ENCODE results near the gene RENBP.

The RENBP gene

DNA sequence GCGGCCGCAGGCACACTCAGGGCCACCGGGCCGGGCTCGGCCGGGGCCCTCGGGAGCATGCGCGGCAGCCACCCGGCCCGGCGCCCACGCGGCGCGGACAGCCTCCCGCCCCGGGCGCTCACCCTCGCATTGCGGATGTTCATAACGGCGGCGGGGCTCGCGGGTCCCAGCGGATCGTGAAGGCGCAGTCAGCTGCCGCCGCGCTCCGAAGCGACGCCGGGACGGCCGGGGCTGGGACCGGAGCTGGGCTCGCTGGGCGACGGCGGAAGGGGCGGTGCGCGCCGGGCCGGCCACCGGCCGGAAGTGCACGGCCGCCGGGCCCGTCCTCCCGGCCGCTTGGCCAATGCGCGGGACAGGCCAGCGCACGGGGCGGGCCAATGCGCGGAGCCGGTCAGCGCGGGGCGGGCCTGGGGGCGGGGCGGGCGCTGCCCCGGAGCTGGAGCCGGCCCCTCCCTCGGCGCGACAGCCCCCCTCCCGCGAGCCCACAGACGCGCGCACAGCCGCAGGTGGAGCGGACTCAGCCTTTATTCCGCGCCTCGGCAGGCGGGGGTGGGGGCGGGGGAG is 9.6 kb downstream of the RENBP start, which contains the start of gene NAA10:
TSS of gene NAA10 (minus strand) at position 276 of the 564 bp plus-strand sequence. CDS start at position 143, 133 bp downstream.
- no peak for TF ChIP-seq POLR2AphosphoS5 (IDR thresholded peaks at IDR 0.05; ENCODE audit: low read depth, low read length)
- no peak for TF ChIP-seq SIN3A (IDR thresholded peaks at IDR 0.05; ENCODE audit: borderline replicate concordance, insufficient read depth, low read length)
- TF ChIP-seq TAF1 (IDR thresholded peaks at IDR 0.05; ENCODE audit: borderline replicate concordance, insufficient read depth, low read length): no peak
- TF ChIP-seq, protein P1, sequence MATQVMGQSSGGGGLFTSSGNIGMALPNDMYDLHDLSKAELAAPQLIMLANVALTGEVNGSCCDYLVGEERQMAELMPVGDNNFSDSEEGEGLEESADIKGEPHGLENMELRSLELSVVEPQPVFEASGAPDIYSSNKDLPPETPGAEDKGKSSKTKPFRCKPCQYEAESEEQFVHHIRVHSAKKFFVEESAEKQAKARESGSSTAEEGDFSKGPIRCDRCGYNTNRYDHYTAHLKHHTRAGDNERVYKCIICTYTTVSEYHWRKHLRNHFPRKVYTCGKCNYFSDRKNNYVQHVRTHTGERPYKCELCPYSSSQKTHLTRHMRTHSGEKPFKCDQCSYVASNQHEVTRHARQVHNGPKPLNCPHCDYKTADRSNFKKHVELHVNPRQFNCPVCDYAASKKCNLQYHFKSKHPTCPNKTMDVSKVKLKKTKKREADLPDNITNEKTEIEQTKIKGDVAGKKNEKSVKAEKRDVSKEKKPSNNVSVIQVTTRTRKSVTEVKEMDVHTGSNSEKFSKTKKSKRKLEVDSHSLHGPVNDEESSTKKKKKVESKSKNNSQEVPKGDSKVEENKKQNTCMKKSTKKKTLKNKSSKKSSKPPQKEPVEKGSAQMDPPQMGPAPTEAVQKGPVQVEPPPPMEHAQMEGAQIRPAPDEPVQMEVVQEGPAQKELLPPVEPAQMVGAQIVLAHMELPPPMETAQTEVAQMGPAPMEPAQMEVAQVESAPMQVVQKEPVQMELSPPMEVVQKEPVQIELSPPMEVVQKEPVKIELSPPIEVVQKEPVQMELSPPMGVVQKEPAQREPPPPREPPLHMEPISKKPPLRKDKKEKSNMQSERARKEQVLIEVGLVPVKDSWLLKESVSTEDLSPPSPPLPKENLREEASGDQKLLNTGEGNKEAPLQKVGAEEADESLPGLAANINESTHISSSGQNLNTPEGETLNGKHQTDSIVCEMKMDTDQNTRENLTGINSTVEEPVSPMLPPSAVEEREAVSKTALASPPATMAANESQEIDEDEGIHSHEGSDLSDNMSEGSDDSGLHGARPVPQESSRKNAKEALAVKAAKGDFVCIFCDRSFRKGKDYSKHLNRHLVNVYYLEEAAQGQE (IDR thresholded peaks at IDR 0.05; ENCODE audit: insufficient read depth in 1 of 2, low read depth in 2 of 2, low read length in 2 of 2): no peak
- TF ChIP-seq FOXP2 (optimal IDR thresholded peaks at IDR 0.05; ENCODE audit: borderline replicate concordance, extremely low read depth, extremely low read length, insufficient read depth): no peak

DNA sequence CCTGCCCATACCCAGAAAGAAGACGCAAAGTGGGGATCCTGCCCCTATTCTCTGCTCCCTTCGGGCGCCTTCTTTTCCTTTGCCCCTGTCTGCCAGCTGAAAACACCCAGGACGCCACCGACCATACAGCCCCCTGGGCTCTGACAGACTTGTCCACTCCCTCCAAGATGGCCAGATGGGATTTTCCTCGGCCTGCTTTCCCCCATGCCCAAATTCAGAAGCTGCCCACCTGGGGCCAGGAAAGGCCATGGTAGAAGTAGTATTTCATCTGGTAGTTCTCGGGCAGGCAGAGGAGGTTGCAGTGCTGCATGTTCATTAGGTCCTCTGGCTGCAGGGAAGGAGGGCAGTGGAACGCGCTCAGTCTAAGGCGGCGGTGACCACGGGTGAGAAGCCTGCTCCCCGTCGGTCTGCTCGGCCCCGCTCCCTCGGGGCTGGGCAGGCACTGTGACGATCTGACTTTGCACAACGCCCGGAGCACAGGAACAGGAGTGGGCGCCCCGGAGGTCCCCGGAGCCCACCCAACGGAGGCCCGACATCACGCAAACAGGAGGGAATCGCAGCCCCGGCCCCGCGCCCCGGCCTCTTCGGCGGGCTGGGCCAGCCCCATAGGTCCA is 10.2 kb downstream of the RENBP start:
- no peak for TF ChIP-seq TAF1 (IDR thresholded peaks at IDR 0.05; ENCODE audit: borderline replicate concordance, insufficient read depth, low read length)
- no peak for TF ChIP-seq SIN3A (IDR thresholded peaks at IDR 0.05; ENCODE audit: borderline replicate concordance, insufficient read depth, low read length)
- TF ChIP-seq, protein P1 (IDR thresholded peaks at IDR 0.05; ENCODE audit: insufficient read depth in 1 of 2, low read depth in 2 of 2, low read length in 2 of 2): no peak
- no peak for TF ChIP-seq FOXP2 (optimal IDR thresholded peaks at IDR 0.05; ENCODE audit: borderline replicate concordance, extremely low read depth, extremely low read length, insufficient read depth)
- TF ChIP-seq POLR2AphosphoS5 (IDR thresholded peaks at IDR 0.05; ENCODE audit: low read depth, low read length): no peak

DNA sequence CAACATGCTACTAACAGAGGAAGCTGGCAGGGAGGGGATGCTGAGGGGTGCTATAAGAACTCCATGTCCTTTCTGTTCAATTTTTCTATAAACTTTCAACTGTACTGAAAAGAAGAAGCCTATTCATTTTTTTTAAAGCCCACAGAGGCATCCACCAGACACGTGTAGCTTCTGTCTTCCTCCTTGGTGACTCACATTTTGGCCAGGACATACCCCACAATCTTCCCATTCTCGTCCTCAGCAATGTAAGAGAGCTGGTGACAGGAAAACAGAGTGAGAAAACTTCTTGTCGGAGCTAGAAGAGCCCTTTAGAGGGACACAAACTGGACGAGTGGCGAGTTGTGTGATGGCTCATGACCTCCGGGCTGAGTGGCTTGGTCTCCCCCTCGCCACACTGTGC is 10.7 kb downstream of the RENBP start:
- TF ChIP-seq FOXP2 (optimal IDR thresholded peaks at IDR 0.05; ENCODE audit: borderline replicate concordance, extremely low read depth, extremely low read length, insufficient read depth): no peak

DNA sequence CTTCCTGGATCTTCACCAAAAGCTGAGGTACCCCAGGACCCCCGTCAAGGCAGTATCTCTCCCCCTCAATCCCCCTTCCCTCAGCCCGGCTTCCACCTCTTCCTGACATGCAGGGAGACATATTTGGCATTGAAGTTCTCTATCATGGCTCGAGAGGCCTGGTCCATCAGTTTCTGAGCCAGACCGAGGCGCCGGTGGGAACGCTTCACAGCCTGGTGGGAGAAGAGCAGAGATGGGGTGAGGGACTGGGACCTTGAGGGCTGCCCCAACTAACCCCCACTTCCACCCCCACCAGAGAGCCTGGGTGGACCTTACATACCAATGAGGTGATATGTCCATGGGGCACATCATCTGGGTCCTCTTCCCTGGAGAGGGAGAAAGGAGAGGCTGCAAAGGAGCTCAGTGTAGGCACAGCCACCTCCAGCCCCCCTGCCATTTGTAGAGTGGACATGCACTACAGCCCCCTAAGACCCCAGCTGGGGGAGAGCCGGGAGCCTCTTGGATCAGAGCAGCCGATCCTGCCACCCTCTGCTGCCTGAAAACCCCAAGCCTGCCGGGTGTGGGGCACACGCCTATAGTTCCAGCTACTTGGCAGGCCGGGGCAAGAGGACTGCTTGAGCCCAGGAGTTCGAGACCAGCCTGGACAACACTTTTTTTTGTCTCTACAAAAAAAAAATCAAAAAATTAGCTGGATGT is 12.1 kb downstream of the RENBP start:
- TF ChIP-seq, protein P1 (IDR thresholded peaks at IDR 0.05; ENCODE audit: insufficient read depth in 1 of 2, low read depth in 2 of 2, low read length in 2 of 2): no peak
- TF ChIP-seq FOXP2 (optimal IDR thresholded peaks at IDR 0.05; ENCODE audit: borderline replicate concordance, extremely low read depth, extremely low read length, insufficient read depth) (no peak), SIN3A (IDR thresholded peaks at IDR 0.05; ENCODE audit: borderline replicate concordance, insufficient read depth, low read length) (no peak), POLR2AphosphoS5 (IDR thresholded peaks at IDR 0.05; ENCODE audit: low read depth, low read length) (no peak), TAF1 (IDR thresholded peaks at IDR 0.05; ENCODE audit: borderline replicate concordance, insufficient read depth, low read length) (no peak)

DNA sequence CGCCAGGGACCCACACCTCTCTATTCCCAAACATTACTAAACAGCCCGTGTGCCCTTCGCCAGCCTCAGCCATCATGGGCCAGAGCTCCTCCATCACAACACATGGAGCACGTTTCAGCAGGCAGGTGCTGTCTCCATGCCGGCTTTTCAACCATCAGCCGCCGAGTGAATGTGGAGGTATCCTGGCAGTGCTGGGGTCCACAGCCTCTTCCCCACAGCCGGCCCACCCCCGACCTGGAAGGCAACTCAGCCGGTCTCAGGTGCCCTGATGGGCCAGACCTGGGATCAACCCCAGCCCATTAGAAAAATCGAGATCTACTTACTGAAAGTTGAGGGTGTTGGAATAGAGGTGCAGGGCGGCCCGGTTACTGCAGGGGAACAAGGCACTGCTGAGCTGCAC is 12.7 kb downstream of the RENBP start:
- TF ChIP-seq POLR2AphosphoS5 (IDR thresholded peaks at IDR 0.05; ENCODE audit: low read depth, low read length) (no peak), TAF1 (IDR thresholded peaks at IDR 0.05; ENCODE audit: borderline replicate concordance, insufficient read depth, low read length) (no peak), SIN3A (IDR thresholded peaks at IDR 0.05; ENCODE audit: borderline replicate concordance, insufficient read depth, low read length) (no peak), FOXP2 (optimal IDR thresholded peaks at IDR 0.05; ENCODE audit: borderline replicate concordance, extremely low read depth, extremely low read length, insufficient read depth) (no peak)
- TF ChIP-seq, protein P1 (IDR thresholded peaks at IDR 0.05; ENCODE audit: insufficient read depth in 1 of 2, low read depth in 2 of 2, low read length in 2 of 2): no peak

All from PFSK-1 (cell line).